HCT116 (cell line): ENCODE results near the gene SMIM21. TPM values are rescaled to one million over a fixed set of nuclear protein-coding genes. Genes with fewer than 3 reads are reported as not detected.

Source experiments
- ATAC-seq: fragments of 200-7000 bp; cut with Tn5 transposase; 2 replicates; pipeline ENCODE4 v1.9.1; 2020; ENCODE audit warnings: mild to moderate bottlenecking, moderate library complexity
- BruUV-seq: library from RNA; stranded (reverse); fragments of 400-500 nt; replicated peaks from 2 replicates; lab custom pipeline; 2021; lab: Mats Ljungman, UMichigan
- CTCF ChIA-PET: fragments of 300-600 bp; sonication (Branson Sonifier 250); formaldehyde crosslinking; loops from one replicate; lab custom pipeline; 2021; ENCODE audit warnings: antibody characterized with exemption; lab: Charles Lee
- POLR2A ChIA-PET: fragments of 300-600, 350-600 bp; sonication (Branson Sonifier 250); formaldehyde crosslinking; loops from one replicate; lab custom pipeline; 2021; ENCODE audit warnings: antibody characterized with exemption; lab: Charles Lee
- RAD21 ChIA-PET, 2 experiments: fragments of 300-600 bp; sonication (Branson Sonifier 250); formaldehyde crosslinking; loops; one replicate each; lab custom pipeline; 2023; ENCODE audit warnings: low total read pairs in 2 of 2; ENCODE audit not compliant: uncharacterized antibody in 2 of 2, unreplicated experiment in 2 of 2, low non-redundant PET in 1 of 2; lab: Charles Lee
- DNase-seq: peaks from one replicate; pipeline ENCODE4 v3.0.0-alpha.2; 2010; ENCODE audit warnings: low read depth, low spot score
- H2AFZ ChIP-seq: fragments of 200-600 bp; shearing (Covaris generic), sonication (generic); 2 replicates; pipeline ENCODE4 v1.6.1; 2017; ENCODE audit warnings: low read depth, mixed run types, mixed read lengths, antibody characterized with exemption, low read length; ENCODE audit not compliant: poor library complexity, severe bottlenecking
- H3K27ac ChIP-seq: 2 replicates; pipeline ENCODE4 v1.5.1; 2012; ENCODE audit warnings: low read depth, low read length
- H3K27me3 ChIP-seq: fragments of 200-600 bp; sonication (generic); 2 replicates; pipeline ENCODE4 v1.6.1; 2016; ENCODE audit warnings: mixed run types, low read length, mixed read lengths; ENCODE audit not compliant: insufficient read depth
- H3K36me3 ChIP-seq, 2 experiments: fragments of 200-500 bp in 1 of 2; fragments of 200-600 bp in 1 of 2; sonication (Bioruptor generic) in 1 of 2; sonication (generic) in 1 of 2; 2 replicates each; pipeline versions ENCODE4 v1.5.1 to v1.6.1; 2014 to 2016; ENCODE audit warnings: low read length in 2 of 2, inconsistent platforms in 1 of 2, mixed read lengths in 1 of 2, mixed run types in 1 of 2; ENCODE audit not compliant: insufficient read depth in 2 of 2, control insufficient read depth in 1 of 2
- H3K4me1 ChIP-seq, 2 experiments: fragments of 200-600 bp in 1 of 2; sonication (generic) in 1 of 2; 2 replicates each; pipeline versions ENCODE4 v1.5.1 to v1.6.1; 2012 to 2017; ENCODE audit warnings: low read length in 2 of 2, inconsistent platforms in 1 of 2, mild to moderate bottlenecking in 1 of 2, mixed read lengths in 1 of 2, mixed run types in 1 of 2, moderate library complexity in 1 of 2; ENCODE audit not compliant: insufficient read depth in 2 of 2, control insufficient read depth in 1 of 2
- H3K4me2 ChIP-seq: fragments of 200-600 bp; sonication (generic); 2 replicates; pipeline ENCODE4 v1.6.1; 2017; ENCODE audit warnings: mixed run types, low read length, mixed read lengths
- H3K4me3 ChIP-seq, 2 experiments: fragments of 200-600 bp in 1 of 2; sonication (generic) in 1 of 2; replicated peaks in 1 of 2; 2 replicates each; pipeline ENCODE4 v1.5.1; 2011 to 2016; ENCODE audit warnings: low read length in 2 of 2, control low read depth in 1 of 2, low read depth in 1 of 2, mild to moderate bottlenecking in 1 of 2, mixed read lengths in 1 of 2, mixed run types in 1 of 2
- H3K79me2 ChIP-seq: fragments of 200-600 bp; sonication (generic); 2 replicates; pipeline ENCODE4 v1.6.1; 2017; ENCODE audit warnings: mild to moderate bottlenecking, mixed run types, low read length, moderate library complexity, mixed read lengths; ENCODE audit not compliant: insufficient read depth
- H3K9ac ChIP-seq: fragments of 200-600 bp; sonication (generic); 2 replicates; pipeline ENCODE4 v1.6.1; 2016; ENCODE audit warnings: low read length, mixed read lengths
- H3K9me2 ChIP-seq: fragments of 200-600 bp; sonication (generic), shearing (Covaris generic); 2 replicates; pipeline ENCODE4 v1.6.1; 2017; ENCODE audit warnings: mixed run types, mild to moderate bottlenecking, moderate library complexity; ENCODE audit not compliant: insufficient read depth
- H3K9me3 ChIP-seq, 2 experiments: fragments of 200-500 bp in 1 of 2; fragments of 200-600 bp in 1 of 2; sonication (Bioruptor generic) in 1 of 2; sonication (generic) in 1 of 2; 2 replicates each; pipeline ENCODE4 v1.6.1; 2014 to 2017; ENCODE audit warnings: low read length in 2 of 2, mixed read lengths in 2 of 2, inconsistent platforms in 1 of 2, low read depth in 1 of 2, mild to moderate bottlenecking in 1 of 2, mixed run types in 1 of 2, moderate library complexity in 1 of 2; ENCODE audit not compliant: control insufficient read depth in 1 of 2, insufficient read depth in 1 of 2
- H4K20me1 ChIP-seq: fragments of 200-600 bp; sonication (generic), shearing (Covaris generic); 2 replicates; pipeline ENCODE4 v1.6.1; 2017; ENCODE audit warnings: mixed run types, mild to moderate bottlenecking, moderate library complexity; ENCODE audit not compliant: insufficient read depth
- ATF3 ChIP-seq: IDR thresholded peaks from 2 replicates; pipeline ENCODE4 v1.6.1; 2012
- CBX3 ChIP-seq: IDR thresholded peaks from 2 replicates; pipeline ENCODE4 v1.6.1; 2012; ENCODE audit warnings: low read depth
- CEBPB ChIP-seq: IDR thresholded peaks from 2 replicates; pipeline ENCODE4 v1.6.1; 2012; ENCODE audit warnings: low read depth
- ELF1 ChIP-seq: IDR thresholded peaks from 2 replicates; pipeline ENCODE4 v1.6.1; 2012; ENCODE audit warnings: low read depth, borderline replicate concordance
- EZH2 ChIP-seq: fragments of 200-600 bp; sonication (generic); IDR thresholded peaks from 2 replicates; pipeline ENCODE4 v1.6.1; 2017; ENCODE audit warnings: antibody characterized with exemption, mixed run types
- FOSL1 ChIP-seq: IDR thresholded peaks from 2 replicates; pipeline ENCODE4 v1.6.1; 2012; ENCODE audit warnings: low read depth
- MAX ChIP-seq: IDR thresholded peaks from 2 replicates; pipeline ENCODE4 v1.6.1; 2012
- POLR2A ChIP-seq: IDR thresholded peaks from 2 replicates; pipeline ENCODE4 v1.7.0; 2011; ENCODE audit warnings: borderline replicate concordance; ENCODE audit not compliant: insufficient read depth, insufficient read length; ENCODE audit errors: extremely low read depth
- POLR2AphosphoS5 ChIP-seq: IDR thresholded peaks from 2 replicates; pipeline ENCODE4 v1.6.1; 2011; ENCODE audit warnings: mild to moderate bottlenecking, low read depth, low read length, moderate library complexity
- RAD21 ChIP-seq: IDR thresholded peaks from 2 replicates; pipeline ENCODE4 v1.6.1; 2012; ENCODE audit warnings: low read depth, mild to moderate bottlenecking
- REST ChIP-seq: IDR thresholded peaks from 2 replicates; pipeline ENCODE4 v1.6.1; 2012; ENCODE audit warnings: low read depth
- SIN3A ChIP-seq: IDR thresholded peaks from 2 replicates; pipeline ENCODE4 v1.6.1; 2012; ENCODE audit warnings: low read depth
- SRF ChIP-seq: IDR thresholded peaks from 2 replicates; pipeline ENCODE4 v1.6.1; 2012; ENCODE audit warnings: low read depth
- TCF7L2 ChIP-seq: IDR thresholded peaks from 2 replicates; pipeline ENCODE4 v1.7.0; 2011; ENCODE audit warnings: borderline replicate concordance, inconsistent platforms; ENCODE audit not compliant: insufficient read depth, insufficient read length; ENCODE audit errors: extremely low read depth
- ZBTB33 ChIP-seq: IDR thresholded peaks from 2 replicates; pipeline ENCODE4 v1.6.1; 2011; ENCODE audit warnings: mild to moderate bottlenecking, low read length, moderate library complexity; ENCODE audit not compliant: insufficient replicate concordance; ENCODE audit errors: extremely low read depth
- ZFX ChIP-seq: fragments of 450-650 bp; IDR thresholded peaks from 2 replicates; pipeline ENCODE4 v1.6.1; 2017
- intact Hi-C: fragments of 100-400 bp; cut with micrococcal nuclease; formaldehyde crosslinking; loops from 2 replicates; pipeline ENCODE4 v1.10.0; 2022
- total RNA-seq: library from RNA; stranded (reverse); gene quantifications from one replicate; pipeline ENCODE4 v1.2.1, GENCODE V29; 2021; ENCODE audit not compliant: unreplicated experiment

SMIM21 gene
- total RNA-seq, 1 experiment from 2014 or later: not detected

GRCh38 chr18:75409806-75410205 lies 17.7 kb downstream of the SMIM21 start (continued):
- TF ChIP-seq CBX3 (no peak), SRF (no peak), POLR2AphosphoS5 (no peak), SIN3A (no peak), CEBPB (no peak), ATF3 (no peak), POLR2A (no peak), ZFX (no peak)

GRCh38 chr18:75408554-75409506 lies 18.7 kb downstream of the SMIM21 start:
- ChIA-PET CTCF (no interaction called here), POLR2A (no interaction called here)
- intact Hi-C loops: loop anchor here (5.0 kb wide), 1 partner anchor 197 kb away; the partner anchor contains the start of gene TSHZ1
- TF ChIP-seq POLR2AphosphoS5 (peak; percentile 54), RAD21 (peak; percentile 32; the same call in 1 of the 2 replicates), CBX3 (peak; percentile 96), SRF (peak; percentile 84), EZH2 (no peak), REST (no peak), ELF1 (no peak), FOSL1 (peak; percentile 99), ATF3 (peak; percentile 91), POLR2A (no peak), MAX (peak; percentile 90), TCF7L2 (peak; percentile 87), SIN3A (peak; percentile 96), ZFX (0 out of 2 replicates have a peak, but pooled peaks have one; percentile 28), ZBTB33 (peak; percentile 65)

More at GRCh38 chr18:75408554-75409506, 18.7 kb downstream of the SMIM21 start:
- DNase-seq (peak; percentile 98), ATAC-seq (peak; percentile 95)
- RAD21 ChIA-PET: no interaction called here
- Histone ChIP-seq H3K9me3 (no peaks in the 10 kb centered on the region), H3K4me3 (no peak overlapping the region), H2AFZ (peak overlapping the region; percentile 46), H3K4me1 (peaks cover 14 to 25% of the 10 kb centered on the region in 2 experiments), H3K4me2 (peak overlapping the region; percentile 42), H3K27ac (no peak overlapping the region), H3K36me3 (no peaks in the 10 kb centered on the region), H3K27me3 (peaks cover 31% of the 10 kb centered on the region; the same call in 1 of the 2 replicates), H3K9me2 (no peaks in the 10 kb centered on the region), H3K79me2 (no peaks in the 10 kb centered on the region), H4K20me1 (no peaks in the 10 kb centered on the region), H3K9ac (peak overlapping the region; percentile 10; the same call in 1 of the 2 replicates)
- BruUV-seq: no TSS peak
